ENCODE results near the gene TRIM65.

TRIM65 gene

DNA sequence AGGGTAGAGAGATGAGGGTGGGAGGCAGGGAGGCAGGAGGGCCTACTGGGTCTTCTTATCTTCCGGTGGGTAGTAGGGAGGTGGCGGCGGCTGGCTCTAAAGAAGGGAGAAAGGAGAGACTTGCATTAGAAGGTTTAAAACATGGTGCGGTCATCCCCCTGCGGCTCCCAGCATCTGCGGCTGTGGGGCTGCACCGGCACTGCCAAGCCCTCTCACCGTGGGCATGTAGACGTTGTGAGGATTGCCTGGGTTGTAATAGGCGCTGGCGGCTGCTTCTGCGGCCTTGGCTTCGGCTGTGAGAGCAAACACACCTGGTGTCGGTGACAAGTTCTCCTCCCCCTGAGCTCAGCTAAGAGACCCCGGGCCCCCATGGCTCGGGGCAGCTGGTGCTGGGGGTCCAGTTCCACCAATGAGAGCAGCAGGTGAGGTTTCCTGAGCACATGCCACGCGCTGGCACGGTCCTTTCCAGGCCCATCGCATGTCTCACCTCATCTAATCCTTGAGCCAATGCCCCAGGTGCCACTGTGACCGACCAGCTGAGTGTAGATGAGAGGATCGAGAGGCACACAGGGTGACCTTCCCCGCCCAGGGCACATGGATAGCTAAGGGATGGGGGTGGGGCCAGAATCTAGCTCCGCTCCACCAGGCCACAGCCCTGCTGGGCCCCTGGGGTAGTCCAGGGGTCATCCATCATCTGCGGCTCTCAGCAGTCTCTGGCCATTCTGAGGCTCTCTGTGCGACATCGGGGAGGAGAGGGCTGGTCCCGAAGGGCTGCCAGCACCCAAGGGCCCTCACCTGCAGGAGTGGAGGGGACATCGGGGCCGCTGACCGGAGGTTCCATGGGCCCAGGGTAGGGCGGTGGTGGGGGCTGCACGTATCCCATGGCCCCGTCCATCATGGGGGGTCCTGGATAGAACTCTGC is 49.8 kb downstream of the TRIM65 start:
- H3K27me3 ChIP-seq (ENCODE audit: control insufficient read depth, low read length) = no peaks in the 10 kb centered on the region
- no peaks in the 10 kb centered on the region for H4K20me1 ChIP-seq (ENCODE audit: control insufficient read depth, insufficient read depth, low read depth, low read length)
- peaks cover 5% of the 10 kb centered on the region; the same call in 1 of the 2 replicates for H3F3A ChIP-seq (ENCODE audit: control insufficient read depth, insufficient read depth)
- H3K4me3 ChIP-seq (ENCODE audit: low read length) = no peak overlapping the region
- TF ChIP-seq, protein P1, sequence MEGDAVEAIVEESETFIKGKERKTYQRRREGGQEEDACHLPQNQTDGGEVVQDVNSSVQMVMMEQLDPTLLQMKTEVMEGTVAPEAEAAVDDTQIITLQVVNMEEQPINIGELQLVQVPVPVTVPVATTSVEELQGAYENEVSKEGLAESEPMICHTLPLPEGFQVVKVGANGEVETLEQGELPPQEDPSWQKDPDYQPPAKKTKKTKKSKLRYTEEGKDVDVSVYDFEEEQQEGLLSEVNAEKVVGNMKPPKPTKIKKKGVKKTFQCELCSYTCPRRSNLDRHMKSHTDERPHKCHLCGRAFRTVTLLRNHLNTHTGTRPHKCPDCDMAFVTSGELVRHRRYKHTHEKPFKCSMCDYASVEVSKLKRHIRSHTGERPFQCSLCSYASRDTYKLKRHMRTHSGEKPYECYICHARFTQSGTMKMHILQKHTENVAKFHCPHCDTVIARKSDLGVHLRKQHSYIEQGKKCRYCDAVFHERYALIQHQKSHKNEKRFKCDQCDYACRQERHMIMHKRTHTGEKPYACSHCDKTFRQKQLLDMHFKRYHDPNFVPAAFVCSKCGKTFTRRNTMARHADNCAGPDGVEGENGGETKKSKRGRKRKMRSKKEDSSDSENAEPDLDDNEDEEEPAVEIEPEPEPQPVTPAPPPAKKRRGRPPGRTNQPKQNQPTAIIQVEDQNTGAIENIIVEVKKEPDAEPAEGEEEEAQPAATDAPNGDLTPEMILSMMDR (IDR thresholded peaks at IDR 0.05; ENCODE audit: low read depth, low read length, poor library complexity, severe bottlenecking) = no peak
- TF ChIP-seq EZH2phosphoT487 (IDR thresholded peaks at IDR 0.05; ENCODE audit: borderline replicate concordance, low read length) = no peak
- H3K4me1 ChIP-seq (ENCODE audit: control insufficient read depth, low read length) = peaks cover 37% of the 10 kb centered on the region
- H3K9me3 ChIP-seq (ENCODE audit: control insufficient read depth, insufficient read depth, low read length) = no peaks in the 10 kb centered on the region
- H3K4me2 ChIP-seq (ENCODE audit: low read length) = no peak overlapping the region
- H3K79me2 ChIP-seq (ENCODE audit: control insufficient read depth, low read length) = no peaks in the 10 kb centered on the region
- H3K9me2 ChIP-seq (replicated peaks; ENCODE audit: control insufficient read depth, low read length) = no peaks in the 10 kb centered on the region
- peaks cover 50% of the 10 kb centered on the region for H3K36me3 ChIP-seq (ENCODE audit: control insufficient read depth, low read length)
- H3K27ac ChIP-seq (ENCODE audit: low read depth, low read length) = no peak overlapping the region

GRCh38 chr17:75845933-75846691 is 50.6 kb downstream of the TRIM65 start:
- peaks cover 5% of the 10 kb centered on the region; the same call in 1 of the 2 replicates for H3F3A ChIP-seq (ENCODE audit: control insufficient read depth, insufficient read depth)
- H3K9me2 ChIP-seq (replicated peaks; ENCODE audit: control insufficient read depth, low read length) = no peaks in the 10 kb centered on the region
- H3K27ac ChIP-seq (ENCODE audit: low read depth, low read length) = peak overlapping the region; percentile 57
- TF ChIP-seq EZH2phosphoT487 (IDR thresholded peaks at IDR 0.05; ENCODE audit: borderline replicate concordance, low read length) = no peak
- TF ChIP-seq, protein P1 (IDR thresholded peaks at IDR 0.05; ENCODE audit: low read depth, low read length, poor library complexity, severe bottlenecking) = no peak
- H3K9me3 ChIP-seq (ENCODE audit: control insufficient read depth, insufficient read depth, low read length) = no peaks in the 10 kb centered on the region
- H3K27me3 ChIP-seq (ENCODE audit: control insufficient read depth, low read length) = no peaks in the 10 kb centered on the region
- peaks cover 46% of the 10 kb centered on the region for H3K36me3 ChIP-seq (ENCODE audit: control insufficient read depth, low read length)
- no peaks in the 10 kb centered on the region for H3K79me2 ChIP-seq (ENCODE audit: control insufficient read depth, low read length)
- no peaks in the 10 kb centered on the region for H4K20me1 ChIP-seq (ENCODE audit: control insufficient read depth, insufficient read depth, low read depth, low read length)
- peak overlapping the region; percentile 79; the same call in 1 of the 2 replicates for H3K4me3 ChIP-seq (ENCODE audit: low read length)
- H3K4me2 ChIP-seq (ENCODE audit: low read length) = peak overlapping the region; percentile 96
- H3K4me1 ChIP-seq (ENCODE audit: control insufficient read depth, low read length) = peaks cover 37% of the 10 kb centered on the region

DNA sequence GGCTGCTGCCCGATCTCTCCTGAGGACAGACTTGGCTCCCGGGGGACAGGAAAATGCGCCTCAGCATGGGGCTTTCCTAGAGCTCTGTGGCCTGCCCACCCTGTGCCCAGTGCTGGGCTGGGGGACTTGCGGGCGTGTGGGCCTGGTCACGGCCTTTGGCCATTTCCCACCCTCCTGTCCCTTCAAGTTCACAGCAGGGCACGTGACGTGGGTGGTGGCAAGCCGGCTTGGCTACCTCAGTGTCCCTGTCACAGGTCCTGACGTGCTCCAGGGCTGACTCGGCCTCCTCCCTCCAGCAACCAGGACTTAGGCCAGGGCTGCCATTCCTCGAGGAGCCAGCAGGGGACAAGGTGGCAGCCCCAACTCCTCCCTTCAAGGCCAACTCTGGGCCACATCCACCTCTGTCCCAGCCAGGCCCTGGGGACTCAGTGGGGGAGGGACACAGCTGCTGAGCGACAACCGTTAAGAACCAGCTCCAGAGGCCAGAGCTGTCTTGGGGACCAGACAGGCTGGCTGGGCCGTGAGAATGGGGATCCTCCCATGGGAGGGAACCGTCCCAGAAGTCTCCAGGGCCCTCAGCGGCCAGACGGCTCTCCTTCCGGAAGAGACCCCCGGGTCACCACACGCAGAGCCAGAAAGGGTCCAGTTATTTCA is 51.6 kb downstream of the TRIM65 start:
- H3K27me3 ChIP-seq (ENCODE audit: control insufficient read depth, low read length) = no peaks in the 10 kb centered on the region
- no peaks in the 10 kb centered on the region for H3K9me2 ChIP-seq (replicated peaks; ENCODE audit: control insufficient read depth, low read length)
- H3K9me3 ChIP-seq (ENCODE audit: control insufficient read depth, insufficient read depth, low read length) = no peaks in the 10 kb centered on the region
- H3K27ac ChIP-seq (ENCODE audit: low read depth, low read length) = peak overlapping the region; percentile 57
- H3K4me1 ChIP-seq (ENCODE audit: control insufficient read depth, low read length) = peaks cover 37% of the 10 kb centered on the region
- H3K36me3 ChIP-seq (ENCODE audit: control insufficient read depth, low read length) = peaks cover 39% of the 10 kb centered on the region
- H3K4me2 ChIP-seq (ENCODE audit: low read length) = peak overlapping the region; percentile 96
- H3K4me3 ChIP-seq (ENCODE audit: low read length) = peak overlapping the region; percentile 79
- TF ChIP-seq, protein P1 (IDR thresholded peaks at IDR 0.05; ENCODE audit: low read depth, low read length, poor library complexity, severe bottlenecking) = peak; percentile 78
- TF ChIP-seq EZH2phosphoT487 (IDR thresholded peaks at IDR 0.05; ENCODE audit: borderline replicate concordance, low read length) = no peak
- no peaks in the 10 kb centered on the region for H4K20me1 ChIP-seq (ENCODE audit: control insufficient read depth, insufficient read depth, low read depth, low read length)
- peaks cover 5% of the 10 kb centered on the region; the same call in 1 of the 2 replicates for H3F3A ChIP-seq (ENCODE audit: control insufficient read depth, insufficient read depth)
- no peaks in the 10 kb centered on the region for H3K79me2 ChIP-seq (ENCODE audit: control insufficient read depth, low read length)

All from DOHH2 (cell line).